Measurements from ENCODE around the gene YDJC.
"Not testable (repeated sequence)": the region's sequence is repeated elsewhere in the genome, so short reads cannot be mapped to it uniquely, and the experiment has no call there.

YDJC gene

GRCh38 chr22:21646608-21647590 is 17.1 kb upstream of the YDJC start:
- Histone ChIP-seq H3K27me3 (ENCODE audit: insufficient read depth, low read length, poor library complexity, severe bottlenecking) (peaks cover 4% of the 10 kb centered on the region), H3K4me3 (ENCODE audit: low read length, poor library complexity, severe bottlenecking) (no peak overlapping the region), H3K9me3 (ENCODE audit: insufficient read depth, low read depth, low read length) (no peaks in the 10 kb centered on the region), H3K36me3 (ENCODE audit: insufficient read depth, low read length) (peaks cover 4% of the 10 kb centered on the region; the same call in 1 of the 2 replicates), H3K4me1 (ENCODE audit: insufficient read depth, low read length, poor library complexity, severe bottlenecking) (peaks cover 24% of the 10 kb centered on the region), H3K4me2 (ENCODE audit: low read depth, low read length, poor library complexity, severe bottlenecking) (peak overlapping the region; percentile 57), H4K20me1 (ENCODE audit: insufficient read depth, low read length, poor library complexity, severe bottlenecking) (peaks cover 6% of the 10 kb centered on the region), H3K9me2 (replicated peaks; ENCODE audit: low read depth, low read length) (no peaks in the 10 kb centered on the region), H3K79me2 (ENCODE audit: insufficient read depth, low read length) (peaks cover 46% of the 10 kb centered on the region), H3K9ac (ENCODE audit: low read depth, low read length, poor library complexity, severe bottlenecking) (peak overlapping the region; percentile 49), H2AFZ (ENCODE audit: low read length) (no peak overlapping the region), H3F3A (ENCODE audit: low read depth) (no peaks in the 10 kb centered on the region)
- TF ChIP-seq, protein P1, sequence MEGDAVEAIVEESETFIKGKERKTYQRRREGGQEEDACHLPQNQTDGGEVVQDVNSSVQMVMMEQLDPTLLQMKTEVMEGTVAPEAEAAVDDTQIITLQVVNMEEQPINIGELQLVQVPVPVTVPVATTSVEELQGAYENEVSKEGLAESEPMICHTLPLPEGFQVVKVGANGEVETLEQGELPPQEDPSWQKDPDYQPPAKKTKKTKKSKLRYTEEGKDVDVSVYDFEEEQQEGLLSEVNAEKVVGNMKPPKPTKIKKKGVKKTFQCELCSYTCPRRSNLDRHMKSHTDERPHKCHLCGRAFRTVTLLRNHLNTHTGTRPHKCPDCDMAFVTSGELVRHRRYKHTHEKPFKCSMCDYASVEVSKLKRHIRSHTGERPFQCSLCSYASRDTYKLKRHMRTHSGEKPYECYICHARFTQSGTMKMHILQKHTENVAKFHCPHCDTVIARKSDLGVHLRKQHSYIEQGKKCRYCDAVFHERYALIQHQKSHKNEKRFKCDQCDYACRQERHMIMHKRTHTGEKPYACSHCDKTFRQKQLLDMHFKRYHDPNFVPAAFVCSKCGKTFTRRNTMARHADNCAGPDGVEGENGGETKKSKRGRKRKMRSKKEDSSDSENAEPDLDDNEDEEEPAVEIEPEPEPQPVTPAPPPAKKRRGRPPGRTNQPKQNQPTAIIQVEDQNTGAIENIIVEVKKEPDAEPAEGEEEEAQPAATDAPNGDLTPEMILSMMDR (conservative IDR thresholded peaks at IDR 0.05; ENCODE audit: low read length), result peak; percentile 90
- TF ChIP-seq EZH2phosphoT487 (IDR thresholded peaks at IDR 0.05; ENCODE audit: borderline replicate concordance), result no peak

- H3K36me3 ChIP-seq (ENCODE audit: insufficient read depth, low read length); H3K9me3 ChIP-seq (ENCODE audit: insufficient read depth, low read depth, low read length); H3K9me2 ChIP-seq (replicated peaks; ENCODE audit: low read depth, low read length); H3K4me3 ChIP-seq (ENCODE audit: low read length, poor library complexity, severe bottlenecking); H3K4me2 ChIP-seq (ENCODE audit: low read depth, low read length, poor library complexity, severe bottlenecking); H2AFZ ChIP-seq (ENCODE audit: low read length); H3K27me3 ChIP-seq (ENCODE audit: insufficient read depth, low read length, poor library complexity, severe bottlenecking); H3K9ac ChIP-seq (ENCODE audit: low read depth, low read length, poor library complexity, severe bottlenecking); H3F3A ChIP-seq (ENCODE audit: low read depth); H4K20me1 ChIP-seq (ENCODE audit: insufficient read depth, low read length, poor library complexity, severe bottlenecking): not testable (repeated sequence)
- H3K4me1 ChIP-seq (ENCODE audit: insufficient read depth, low read length, poor library complexity, severe bottlenecking), result peaks cover 24% of the 10 kb centered on the region
- H3K79me2 ChIP-seq (ENCODE audit: insufficient read depth, low read length), result peaks cover 36% of the 10 kb centered on the region
These were observed 15.7 kb upstream of the YDJC start for GRCh38 chr22:21645513-21645912.

GRCh38 chr22:21643533-21644357 is 13.9 kb upstream of the YDJC start:
- TF ChIP-seq EZH2phosphoT487 (IDR thresholded peaks at IDR 0.05; ENCODE audit: borderline replicate concordance), result no peak
- TF ChIP-seq, protein P1 (conservative IDR thresholded peaks at IDR 0.05; ENCODE audit: low read length), result peak; percentile 56
- Histone ChIP-seq H3K4me2 (ENCODE audit: low read depth, low read length, poor library complexity, severe bottlenecking) (peak overlapping the region; percentile 90), H3K4me3 (ENCODE audit: low read length, poor library complexity, severe bottlenecking) (peak overlapping the region; percentile 98), H3K9me3 (ENCODE audit: insufficient read depth, low read depth, low read length) (no peaks in the 10 kb centered on the region), H3K9ac (ENCODE audit: low read depth, low read length, poor library complexity, severe bottlenecking) (peak overlapping the region; percentile 99), H3K27me3 (ENCODE audit: insufficient read depth, low read length, poor library complexity, severe bottlenecking) (peaks cover 4% of the 10 kb centered on the region), H2AFZ (ENCODE audit: low read length) (no peak overlapping the region), H4K20me1 (ENCODE audit: insufficient read depth, low read length, poor library complexity, severe bottlenecking) (peaks cover 6% of the 10 kb centered on the region), H3K4me1 (ENCODE audit: insufficient read depth, low read length, poor library complexity, severe bottlenecking) (peaks cover 24% of the 10 kb centered on the region), H3K79me2 (ENCODE audit: insufficient read depth, low read length) (peaks cover 33% of the 10 kb centered on the region), H3F3A (ENCODE audit: low read depth) (no peaks in the 10 kb centered on the region), H3K36me3 (ENCODE audit: insufficient read depth, low read length) (peaks cover under 1% of the 10 kb centered on the region; the same call in 1 of the 2 replicates), H3K9me2 (replicated peaks; ENCODE audit: low read depth, low read length) (no peaks in the 10 kb centered on the region)

Measured in Loucy (cell line).